Neural crest cell (in vitro differentiated cells): Measurements from ENCODE around the gene DOCK4. TPM values are rescaled to one million over a fixed set of nuclear protein-coding genes. Genes with fewer than 3 reads are reported as not detected.

Experiments used
- DNase-seq: peaks from one replicate; pipeline ENCODE4 v3.0.0; 2021; ENCODE audit warnings: low read depth, mixed read lengths, low spot score
- H3K27ac Mint-ChIP-seq: one replicate; pipeline ENCODE4 v1.8.0; 2021; ENCODE audit warnings: mild to moderate bottlenecking, mixed read lengths; ENCODE audit not compliant: unreplicated experiment
- H3K27me3 Mint-ChIP-seq: 2 replicates; pipeline ENCODE4 v1.8.0; 2021; ENCODE audit warnings: low read depth, mild to moderate bottlenecking, mixed read lengths
- H3K36me3 Mint-ChIP-seq: 2 replicates; pipeline ENCODE4 v1.8.0; 2021; ENCODE audit warnings: low read depth, mild to moderate bottlenecking, mixed read lengths
- H3K4me1 Mint-ChIP-seq: 2 replicates; pipeline ENCODE4 v1.8.0; 2021; ENCODE audit warnings: mixed read lengths
- H3K4me3 Mint-ChIP-seq: one replicate; pipeline ENCODE4 v1.8.0; 2021; ENCODE audit warnings: mild to moderate bottlenecking, mixed read lengths
- H3K9me3 Mint-ChIP-seq: 2 replicates; pipeline ENCODE4 v1.8.0; 2021; ENCODE audit warnings: mixed read lengths
- CTCF ChIP-seq: fragments of 200-600 bp; sonication (generic); conservative IDR thresholded peaks from 2 replicates; pipeline ENCODE4 v1.5.0; 2021; ENCODE audit warnings: antibody characterized with exemption, mild to moderate bottlenecking
- total RNA-seq: library from RNA; stranded (reverse); gene quantifications from 2 replicates; pipeline ENCODE4 v1.2.1, GENCODE V29; 2021

The DOCK4 gene
- total RNA-seq, 1 donor from 2014 or later = 15.3 TPM

GRCh38 chr7:112038353-112038752 lies 167.8 kb downstream of the DOCK4 start:
- H3K4me3 Mint-ChIP-seq = no peak overlapping the region
- H3K9me3 Mint-ChIP-seq = no peaks in the 10 kb centered on the region
- DNase-seq = no peak
- no peaks in the 10 kb centered on the region for H3K4me1 Mint-ChIP-seq
- TF ChIP-seq CTCF = no peak
- H3K27ac Mint-ChIP-seq = no peak overlapping the region
- H3K27me3 Mint-ChIP-seq = no peaks in the 10 kb centered on the region
- H3K36me3 Mint-ChIP-seq = no peaks in the 10 kb centered on the region

DNA sequence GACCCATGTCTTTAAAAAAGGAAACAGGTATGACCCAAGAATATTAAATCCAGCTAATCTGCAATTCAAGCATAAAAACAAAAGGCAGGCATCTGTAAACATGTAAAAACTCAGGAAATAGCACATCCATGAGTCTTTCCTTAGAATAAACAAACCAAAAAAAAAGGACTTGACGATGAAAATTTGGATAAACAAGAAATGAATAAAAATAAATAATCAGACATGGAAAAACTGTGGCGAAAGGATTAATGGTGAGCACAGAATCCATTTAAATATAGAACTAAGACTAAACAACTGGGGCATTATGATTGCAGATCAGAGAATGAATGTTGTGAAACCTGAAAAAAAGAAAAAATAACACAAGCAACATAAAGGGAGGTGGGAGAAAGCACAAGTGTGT lies 170.1 kb downstream of the DOCK4 start:
- Mint-ChIP-seq H3K4me3 (no peak overlapping the region), H3K9me3 (no peaks in the 10 kb centered on the region), H3K27me3 (no peaks in the 10 kb centered on the region), H3K4me1 (no peaks in the 10 kb centered on the region), H3K27ac (no peak overlapping the region), H3K36me3 (no peaks in the 10 kb centered on the region)
- DNase-seq = no peak
- TF ChIP-seq CTCF = no peak

GRCh38 chr7:112031689-112032088 lies 174.5 kb downstream of the DOCK4 start:
- no peak overlapping the region for H3K4me3 Mint-ChIP-seq
- H3K4me1 Mint-ChIP-seq = no peaks in the 10 kb centered on the region
- no peak overlapping the region for H3K27ac Mint-ChIP-seq

DNA sequence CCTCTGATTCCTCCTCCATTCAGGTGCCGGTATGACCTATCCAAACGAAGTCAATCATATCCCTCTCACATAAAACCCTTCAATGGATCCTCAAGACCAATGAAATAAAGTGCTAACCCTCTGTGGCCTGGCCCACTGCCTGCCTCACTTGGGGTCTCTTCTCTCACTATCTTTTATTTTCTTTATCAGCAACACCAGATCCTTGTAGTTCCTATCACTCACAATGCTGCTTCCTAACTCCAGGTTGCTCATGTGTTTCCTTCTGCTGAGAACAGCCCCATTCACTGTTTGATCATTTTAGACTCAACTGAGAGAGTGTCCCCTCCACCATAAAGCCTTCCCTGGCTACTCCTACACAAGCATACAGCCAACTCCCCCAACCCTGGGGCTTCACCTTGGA lies 180.6 kb downstream of the DOCK4 start:
- no peaks in the 10 kb centered on the region for H3K4me1 Mint-ChIP-seq
- H3K27ac Mint-ChIP-seq = no peak overlapping the region
- H3K9me3 Mint-ChIP-seq = no peaks in the 10 kb centered on the region
- H3K36me3 Mint-ChIP-seq = no peaks in the 10 kb centered on the region
- H3K4me3 Mint-ChIP-seq = no peak overlapping the region
- no peak for TF ChIP-seq CTCF
- H3K27me3 Mint-ChIP-seq = no peaks in the 10 kb centered on the region
- no peak for DNase-seq

More at GRCh38 chr7:112031689-112032088, 174.5 kb downstream of the DOCK4 start:
- Mint-ChIP-seq H3K27me3 (no peaks in the 10 kb centered on the region), H3K36me3 (no peaks in the 10 kb centered on the region), H3K9me3 (no peaks in the 10 kb centered on the region)
- TF ChIP-seq CTCF = no peak
- no peak for DNase-seq

DNA sequence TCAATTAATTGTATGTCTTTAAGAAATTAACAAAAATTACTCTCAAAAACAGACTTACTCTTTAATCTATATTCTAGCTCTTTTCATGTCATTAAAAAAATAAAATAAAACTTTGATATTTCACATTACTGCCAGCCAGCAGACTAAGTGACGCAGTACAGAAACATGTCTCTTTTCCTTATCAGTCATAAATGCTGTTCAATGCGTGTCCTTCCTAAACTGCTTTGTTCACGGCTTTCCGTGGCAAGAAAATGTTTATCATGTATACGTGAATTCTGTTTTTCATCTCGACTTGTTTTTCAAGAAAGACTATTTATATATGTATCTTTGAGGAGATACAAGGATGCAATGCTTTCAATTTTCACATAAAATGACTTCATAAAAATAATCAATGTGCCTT lies 182.4 kb downstream of the DOCK4 start:
- H3K36me3 Mint-ChIP-seq = no peaks in the 10 kb centered on the region
- H3K27ac Mint-ChIP-seq = no peak overlapping the region
- no peaks in the 10 kb centered on the region for H3K9me3 Mint-ChIP-seq
- no peak overlapping the region for H3K4me3 Mint-ChIP-seq
- no peak for DNase-seq
- H3K4me1 Mint-ChIP-seq = no peaks in the 10 kb centered on the region
- no peaks in the 10 kb centered on the region for H3K27me3 Mint-ChIP-seq
- no peak for TF ChIP-seq CTCF

- Mint-ChIP-seq H3K4me3 (no peak overlapping the region), H3K9me3 (no peaks in the 10 kb centered on the region), H3K4me1 (no peaks in the 10 kb centered on the region), H3K27ac (no peak overlapping the region), H3K27me3 (no peaks in the 10 kb centered on the region), H3K36me3 (no peaks in the 10 kb centered on the region)
- DNase-seq = no peak
- no peak for TF ChIP-seq CTCF
These were observed 182.9 kb downstream of the DOCK4 start for GRCh38 chr7:112023282-112023681.
